Cardiac septum (tissue), 1 donor: Measurements from ENCODE around the gene UBE3B. TPM values are rescaled to one million over a fixed set of nuclear protein-coding genes. Genes with fewer than 3 reads are reported as not detected.

Experiments
- DNase-seq: peaks from one replicate; pipeline ENCODE4 v3.0.0-alpha.2; 2020; ENCODE audit warnings: low spot score
- intact Hi-C: fragments of 100-400 bp; cut with DNase I; formaldehyde crosslinking; loops from one replicate; pipeline ENCODE4 v1.14.0; 2022
- total RNA-seq: library from RNA; stranded (reverse); fragmentation: NEBNext Ultra II Directional; extraction: Animal tissue kit (Norgen Biotek cat#: 25700); gene quantifications from one replicate; pipeline ENCODE4 v1.2.1, GENCODE V29; 2021
- donor health status: DM: no; HTN: no; CAD: no.

UBE3B gene
- total RNA-seq, 1 donor from 2014 or later = 47.1 TPM

- DNase-seq = no peak
- intact Hi-C loops = loop anchor here (2.0 to 5.0 kb wide), 2 partner anchors 78 to 256 kb away; no protein-coding TSS in a partner anchor
These were observed 41.6 kb downstream of the UBE3B start for GRCh38 chr12:109518820-109519665.

- DNase-seq = no peak
- intact Hi-C loops = loop anchor here (2.0 to 5.0 kb wide), 4 partner anchors 78 to 358 kb away; no protein-coding TSS in a partner anchor
These were observed 42.4 kb downstream of the UBE3B start for GRCh38 chr12:109519787-109520186.

- intact Hi-C loops = loop anchor here (5.0 kb wide), 2 partner anchors 200 to 355 kb away; no protein-coding TSS in a partner anchor
These were observed 44.4 kb downstream of the UBE3B start for GRCh38 chr12:109521831-109522230.

DNA sequence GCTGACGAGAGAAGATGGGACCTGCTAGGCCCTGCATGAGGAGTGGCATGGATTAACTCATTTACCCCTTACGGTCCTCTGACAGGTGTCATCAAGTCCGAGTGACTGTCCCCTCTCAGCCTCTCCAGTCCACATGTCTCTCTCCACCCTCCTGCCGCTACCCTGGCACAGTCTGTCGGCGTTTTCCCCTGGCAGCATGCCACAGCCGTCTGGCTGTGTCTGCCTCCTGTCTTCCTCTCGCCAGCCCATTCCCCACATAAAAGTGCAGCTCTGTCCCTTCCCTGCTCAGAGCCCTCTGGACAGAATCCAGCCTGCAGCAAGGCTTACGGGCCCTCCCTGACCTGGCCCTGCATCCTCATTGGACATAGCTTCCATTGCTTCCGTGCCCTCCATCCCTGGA, 45.6 kb downstream of the UBE3B start:
- DNase-seq = peak; percentile 84
- intact Hi-C loops = loop anchor here (5.0 kb wide), 2 partner anchors 199 to 354 kb away; no protein-coding TSS in a partner anchor

More at GRCh38 chr12:109521831-109522230, 44.4 kb downstream of the UBE3B start:
- no peak for DNase-seq

GRCh38 chr12:109523504-109523903, 46.1 kb downstream of the UBE3B start:
- intact Hi-C loops = loop anchor here (5.0 kb wide), 2 partner anchors 199 to 354 kb away; no protein-coding TSS in a partner anchor

GRCh38 chr12:109524466-109525278, 47.2 kb downstream of the UBE3B start:
- intact Hi-C loops = loop anchor here (5.0 kb wide), 2 partner anchors 198 to 353 kb away; no protein-coding TSS in a partner anchor
- peak; percentile 66 for DNase-seq

More at GRCh38 chr12:109523504-109523903, 46.1 kb downstream of the UBE3B start:
- DNase-seq = no peak

DNA sequence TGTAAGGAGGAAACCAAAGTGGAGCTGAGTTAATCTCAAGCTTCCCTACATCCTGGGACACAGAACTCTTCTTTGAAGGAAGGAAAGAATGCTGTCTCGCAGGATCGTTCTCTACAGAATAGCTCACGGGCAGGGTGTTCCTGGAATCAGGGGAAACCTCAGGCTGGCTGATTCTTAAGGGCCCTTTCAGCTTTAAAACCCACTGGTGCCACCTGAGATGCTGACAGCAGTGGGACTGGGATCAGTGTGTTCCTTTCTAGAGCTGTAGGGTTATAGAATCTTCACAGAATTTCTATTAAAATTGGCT, 47.8 kb downstream of the UBE3B start:
- no peak for DNase-seq
- intact Hi-C loops = no loop called here

GRCh38 chr12:109527489-109528123, 50.2 kb downstream of the UBE3B start:
- intact Hi-C loops = no loop called here
- DNase-seq = peak; percentile 31

DNA sequence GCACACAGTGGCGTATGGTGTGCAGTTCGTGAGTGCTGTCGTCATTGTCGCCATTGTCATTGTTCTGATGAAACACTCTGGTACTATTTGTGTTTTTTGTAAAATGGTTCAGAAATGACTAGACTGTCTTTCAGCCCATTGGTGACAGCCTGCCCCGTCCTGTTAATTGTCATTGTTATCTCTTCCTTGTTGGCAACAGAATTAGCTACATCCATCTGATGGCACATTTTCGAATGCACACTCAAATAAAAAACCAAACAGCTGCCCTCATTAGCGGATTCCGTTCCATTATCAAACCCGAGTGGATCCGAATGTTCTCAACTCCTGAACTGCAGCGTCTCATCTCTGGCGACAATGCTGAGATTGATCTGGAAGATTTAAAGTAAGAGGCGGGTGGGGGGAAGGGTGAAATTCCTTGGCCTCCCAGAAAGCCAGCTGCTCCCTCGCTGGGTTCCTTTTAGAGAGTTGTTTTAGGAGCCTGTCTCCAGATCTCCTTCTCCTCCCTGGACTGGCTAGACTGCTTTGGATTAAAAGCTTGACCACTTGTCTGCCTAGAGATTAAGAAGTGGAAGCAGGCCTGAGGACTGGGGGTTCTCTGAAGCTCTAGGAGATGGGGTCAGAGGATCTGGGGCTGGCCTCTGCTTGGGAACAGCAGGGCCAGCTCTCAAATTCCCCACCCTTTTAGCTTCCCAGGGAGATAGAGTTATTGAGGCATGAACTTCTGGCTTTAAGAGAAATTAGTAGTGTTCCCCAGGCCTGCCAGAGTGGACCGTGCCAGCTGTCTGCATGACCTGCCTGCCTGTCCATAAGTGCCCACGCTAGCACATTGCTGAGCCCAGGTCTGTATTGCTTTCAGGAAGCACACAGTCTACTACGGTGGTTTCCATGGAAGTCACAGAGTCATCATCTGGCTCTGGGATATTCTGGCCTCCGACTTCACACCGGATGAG, 52.5 kb downstream of the UBE3B start:
- intact Hi-C loops = no loop called here

DNA sequence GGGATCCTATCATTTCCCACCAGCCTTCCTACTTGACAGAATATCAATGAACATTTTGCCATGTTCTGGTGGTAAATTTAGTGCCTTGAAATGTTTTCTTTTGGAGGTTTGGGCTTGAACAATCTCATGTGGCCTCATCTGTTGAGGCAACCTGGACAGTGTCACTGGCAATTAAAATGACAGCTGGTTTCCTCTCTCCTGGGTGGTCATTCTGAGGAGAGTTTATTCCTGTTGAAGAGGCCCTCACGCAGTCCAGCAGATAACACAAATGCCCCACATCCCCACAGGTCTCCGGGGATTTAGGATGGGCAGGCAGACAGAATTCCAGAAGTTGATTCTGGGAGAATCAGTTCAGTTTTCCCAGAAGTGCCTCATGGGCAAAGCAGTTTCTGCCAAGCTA, 54.0 kb downstream of the UBE3B start:
- no peak for DNase-seq

More for the DNA sequence above, 52.5 kb downstream of the UBE3B start:
- DNase-seq = peak; percentile 38

GRCh38 chr12:109532721-109533486, 55.5 kb downstream of the UBE3B start:
- intact Hi-C loops = no loop called here
- DNase-seq = no peak

More for the DNA sequence above, 54.0 kb downstream of the UBE3B start:
- intact Hi-C loops = no loop called here

DNA sequence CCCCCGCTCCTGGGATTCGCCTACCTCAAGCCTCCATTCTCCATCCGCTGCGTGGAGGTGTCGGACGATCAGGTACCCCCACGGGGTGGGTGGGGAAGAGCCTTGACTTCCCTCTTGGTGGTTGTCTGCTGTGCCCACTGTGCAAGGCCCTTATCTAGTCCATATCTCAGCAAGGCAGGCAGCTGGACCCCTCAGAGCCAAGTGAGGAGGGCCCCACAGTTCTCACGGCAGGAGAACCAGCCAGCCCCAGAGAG, 56.0 kb downstream of the UBE3B start:
- intact Hi-C loops = no loop called here
- DNase-seq = no peak

DNA sequence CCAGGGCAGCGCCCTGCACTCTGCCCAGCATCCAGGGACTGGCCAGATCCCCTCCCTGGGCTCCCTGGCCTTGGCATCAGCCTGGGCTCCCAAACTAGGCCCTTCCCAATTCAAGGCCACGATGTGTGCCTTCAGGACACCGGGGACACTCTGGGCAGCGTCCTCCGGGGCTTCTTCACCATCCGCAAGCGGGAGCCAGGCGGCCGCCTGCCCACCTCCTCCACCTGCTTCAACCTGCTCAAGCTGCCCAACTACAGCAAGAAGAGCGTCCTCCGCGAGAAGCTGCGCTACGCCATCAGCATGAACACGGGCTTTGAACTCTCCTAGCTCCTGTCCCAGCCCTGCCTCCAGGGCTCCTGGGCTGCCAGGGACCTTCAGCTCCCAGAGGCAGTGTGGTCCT, 57.0 kb downstream of the UBE3B start:
- no peak for DNase-seq

DNA sequence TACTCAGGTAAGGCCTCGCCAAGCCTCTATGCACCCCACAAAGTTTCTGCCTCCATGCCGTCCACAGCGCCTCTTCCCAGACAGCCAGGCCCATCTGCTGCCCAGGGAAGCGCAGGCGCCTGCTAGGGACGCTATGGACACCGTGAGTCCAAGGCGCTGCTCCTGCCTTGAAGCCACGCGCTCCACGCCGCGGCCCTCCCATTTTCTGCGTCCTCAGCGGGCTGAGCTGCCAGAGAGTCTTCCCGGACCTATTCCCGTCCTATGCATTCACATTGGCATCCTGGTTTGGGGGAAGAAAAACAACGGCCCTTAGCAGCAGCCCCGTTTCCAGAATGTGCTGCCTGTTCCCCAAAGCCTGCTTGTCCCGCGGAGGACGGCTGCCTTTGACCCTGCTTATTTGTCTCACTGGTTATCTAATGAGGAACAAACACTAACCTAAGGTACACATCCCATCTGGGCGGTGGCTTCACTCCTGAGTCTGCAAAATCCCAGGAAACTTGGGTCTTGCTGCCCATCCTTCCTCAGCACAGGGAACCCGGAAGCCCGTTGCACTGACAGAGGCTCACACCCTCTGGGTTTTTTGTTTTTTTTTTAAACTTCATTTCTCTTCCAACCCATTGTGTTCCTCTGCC, 57.9 kb downstream of the UBE3B start:
- intact Hi-C loops = no loop called here
- no peak for DNase-seq

More for the DNA sequence above, 57.0 kb downstream of the UBE3B start:
- intact Hi-C loops = no loop called here

DNA sequence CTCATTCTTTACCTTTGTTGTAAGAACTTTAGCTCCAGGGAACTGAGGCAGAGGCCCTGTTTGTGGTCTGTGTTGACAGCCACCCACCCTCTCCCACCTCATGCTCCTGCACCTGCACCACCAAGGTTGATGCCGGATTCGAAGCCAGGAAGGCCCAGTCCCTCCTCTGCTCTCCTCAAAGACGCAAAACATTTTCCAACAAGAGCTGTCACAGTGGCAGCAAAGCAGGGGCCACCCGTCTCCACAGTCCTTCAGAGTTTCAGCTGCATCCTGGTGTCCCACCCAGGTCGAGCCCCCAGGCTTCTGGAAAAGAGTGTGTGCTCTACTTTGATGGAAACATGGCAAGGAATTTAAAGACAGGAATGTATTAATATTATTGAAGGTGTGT, 58.4 kb downstream of the UBE3B start:
- intact Hi-C loops = no loop called here
- no peak for DNase-seq

DNA sequence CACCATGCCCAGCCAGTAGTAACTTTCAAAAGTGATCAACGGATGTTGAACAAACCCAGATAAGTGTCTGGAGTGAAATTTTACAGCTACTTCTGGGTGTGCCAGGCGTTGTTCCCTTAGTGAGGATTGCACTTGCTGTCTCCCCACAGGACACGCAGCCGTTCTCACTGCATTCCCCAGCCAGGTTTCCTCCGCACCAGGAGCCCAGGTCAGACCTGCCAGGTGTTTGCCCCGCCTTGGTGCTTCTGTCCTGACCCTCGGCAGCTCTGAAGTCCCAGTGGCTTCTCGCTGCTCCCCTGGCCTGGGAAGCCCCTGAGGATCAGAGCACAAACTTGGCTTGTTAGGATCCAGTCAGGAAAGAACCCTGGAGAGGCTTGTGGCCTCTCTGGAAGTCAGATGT, 59.7 kb downstream of the UBE3B start:
- no peak for DNase-seq
- intact Hi-C loops = no loop called here

- intact Hi-C loops = no loop called here
- no peak for DNase-seq
These were observed 60.9 kb downstream of the UBE3B start for GRCh38 chr12:109538191-109538863.
